IPS-18a (cell line): Measurements from ENCODE around the gene AEN.

Experiments used
- H3K27ac ChIP-seq: one replicate; pipeline ENCODE4 v1.5.1; 2013; ENCODE audit warnings: low read length
- H3K27me3 ChIP-seq: one replicate; pipeline ENCODE4 v1.6.1; 2013; ENCODE audit warnings: mild to moderate bottlenecking, low read length; ENCODE audit not compliant: control insufficient read depth, insufficient read depth
- H3K36me3 ChIP-seq: one replicate; pipeline ENCODE4 v1.6.1; 2013; ENCODE audit warnings: low read depth, low read length; ENCODE audit not compliant: control insufficient read depth
- H3K4me1 ChIP-seq: one replicate; pipeline ENCODE4 v1.6.1; 2013; ENCODE audit warnings: low read depth, low read length; ENCODE audit not compliant: control insufficient read depth
- H3K4me3 ChIP-seq: one replicate; pipeline ENCODE4 v1.5.1; 2013; ENCODE audit warnings: low read length
- H3K9ac ChIP-seq: one replicate; pipeline ENCODE4 v1.6.1; 2013; ENCODE audit warnings: mild to moderate bottlenecking, low read length, moderate library complexity
- H3K9me3 ChIP-seq: one replicate; pipeline ENCODE4 v1.6.1; 2013; ENCODE audit warnings: low read depth, low read length; ENCODE audit not compliant: control insufficient read depth

Gene AEN, protein sequence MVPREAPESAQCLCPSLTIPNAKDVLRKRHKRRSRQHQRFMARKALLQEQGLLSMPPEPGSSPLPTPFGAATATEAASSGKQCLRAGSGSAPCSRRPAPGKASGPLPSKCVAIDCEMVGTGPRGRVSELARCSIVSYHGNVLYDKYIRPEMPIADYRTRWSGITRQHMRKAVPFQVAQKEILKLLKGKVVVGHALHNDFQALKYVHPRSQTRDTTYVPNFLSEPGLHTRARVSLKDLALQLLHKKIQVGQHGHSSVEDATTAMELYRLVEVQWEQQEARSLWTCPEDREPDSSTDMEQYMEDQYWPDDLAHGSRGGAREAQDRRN

DNA sequence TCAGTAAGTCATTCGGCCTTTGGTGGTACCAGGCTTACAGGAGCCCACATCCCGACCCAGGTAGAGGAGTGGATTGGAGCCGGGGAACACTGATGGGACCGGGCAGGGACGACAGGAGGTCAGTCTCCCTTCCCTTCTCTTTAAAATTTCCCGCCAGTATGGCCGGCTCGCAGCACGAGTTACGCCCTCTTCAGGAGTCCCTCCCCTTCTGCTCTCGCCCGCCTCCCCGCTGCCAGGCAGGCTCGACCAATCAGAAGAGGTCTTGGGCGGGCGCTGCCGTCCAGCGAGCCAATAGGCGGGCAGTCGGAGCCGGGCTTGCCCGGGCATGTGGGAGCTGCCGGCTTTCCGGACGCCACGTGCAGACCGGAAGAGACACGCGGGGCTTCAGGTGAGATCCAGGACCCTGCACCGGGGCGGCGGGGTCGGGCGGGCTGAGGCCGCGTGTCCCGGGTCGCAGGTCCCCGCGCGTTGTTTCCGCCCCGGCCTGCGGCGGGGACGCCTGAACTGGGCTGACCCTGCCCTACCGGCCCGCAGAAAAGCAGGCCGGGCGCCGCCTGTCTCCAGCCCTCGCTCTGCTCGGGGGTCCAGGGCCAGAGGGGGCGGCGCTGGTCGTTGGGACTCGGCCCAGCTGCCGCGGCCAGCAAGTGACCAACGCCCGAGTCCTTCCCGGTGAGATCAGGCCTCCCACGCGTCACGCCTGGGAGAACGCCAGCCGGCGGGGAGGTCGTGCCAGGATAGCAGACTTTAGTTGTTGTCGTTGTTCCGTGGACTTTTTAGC lies at the start of gene AEN:
AEN (plus strand) TSS at position 346 of the 778 bp plus-strand sequence. CDS start 4,870 bp downstream, outside the sequence.
- H3K4me1 ChIP-seq = peaks cover 26% of the 10 kb centered on the region
- H3K27ac ChIP-seq = peak within 1 kb of the TSS; percentile 33
- H3K4me3 ChIP-seq = peak within 1 kb of the TSS; percentile 90
- peaks cover 10% of the 10 kb centered on the region for H3K36me3 ChIP-seq
- peak within 1 kb of the TSS; percentile 87 for H3K9ac ChIP-seq
- H3K9me3 ChIP-seq = no peaks in the 10 kb centered on the region
- H3K27me3 ChIP-seq = no peaks in the 10 kb centered on the region

GRCh38 chr15:88571852-88572259 lies 49.3 kb upstream of the AEN start:
- no peaks in the 10 kb centered on the region for H3K27me3 ChIP-seq
- H3K4me3 ChIP-seq = no peak overlapping the region
- peaks cover 4% of the 10 kb centered on the region for H3K4me1 ChIP-seq
- no peak overlapping the region for H3K9ac ChIP-seq
- no peaks in the 10 kb centered on the region for H3K36me3 ChIP-seq
- H3K9me3 ChIP-seq = no peaks in the 10 kb centered on the region
- H3K27ac ChIP-seq = no peak overlapping the region

GRCh38 chr15:88574077-88574476 lies 47.1 kb upstream of the AEN start:
- Histone ChIP-seq H3K9me3 (no peaks in the 10 kb centered on the region), H3K4me3 (no peak overlapping the region), H3K4me1 (peaks cover 4% of the 10 kb centered on the region), H3K27me3 (no peaks in the 10 kb centered on the region), H3K27ac (no peak overlapping the region), H3K9ac (no peak overlapping the region), H3K36me3 (no peaks in the 10 kb centered on the region)

- H3K9me3 ChIP-seq = no peaks in the 10 kb centered on the region
- peaks cover 4% of the 10 kb centered on the region for H3K4me1 ChIP-seq
- no peaks in the 10 kb centered on the region for H3K27me3 ChIP-seq
- no peaks in the 10 kb centered on the region for H3K36me3 ChIP-seq
- H3K9ac ChIP-seq = no peak overlapping the region
- H3K4me3 ChIP-seq = no peak overlapping the region
- no peak overlapping the region for H3K27ac ChIP-seq
These were observed 46.5 kb upstream of the AEN start for GRCh38 chr15:88574655-88575054.

GRCh38 chr15:88579322-88579721 lies 41.8 kb upstream of the AEN start:
- Histone ChIP-seq H3K27me3 (no peaks in the 10 kb centered on the region), H3K4me1 (peaks cover 4% of the 10 kb centered on the region)

DNA sequence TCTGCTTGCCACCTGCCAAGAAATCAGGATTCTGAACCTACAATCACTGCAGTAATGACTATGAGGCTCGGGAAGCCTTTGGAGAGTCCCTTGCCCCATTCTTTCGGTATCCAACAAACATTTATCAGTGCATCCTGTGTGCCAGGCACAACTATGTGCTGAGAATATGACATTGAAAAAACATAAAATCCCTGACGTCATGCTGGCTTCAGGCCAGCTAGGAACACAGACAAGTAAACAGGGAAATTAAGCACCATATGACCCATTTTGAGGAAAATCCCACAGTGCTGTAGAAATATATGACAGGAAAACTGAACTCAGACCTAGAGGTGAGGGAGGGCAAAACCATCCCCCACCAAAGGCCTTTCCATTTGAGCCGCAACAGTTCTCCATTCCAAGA lies 40.6 kb upstream of the AEN start:
- no peaks in the 10 kb centered on the region for H3K4me1 ChIP-seq
- no peak overlapping the region for H3K27ac ChIP-seq
- no peaks in the 10 kb centered on the region for H3K9me3 ChIP-seq
- no peak overlapping the region for H3K9ac ChIP-seq
- H3K27me3 ChIP-seq = no peaks in the 10 kb centered on the region
- H3K36me3 ChIP-seq = no peaks in the 10 kb centered on the region
- no peak overlapping the region for H3K4me3 ChIP-seq

More at GRCh38 chr15:88579322-88579721, 41.8 kb upstream of the AEN start:
- H3K27ac ChIP-seq = no peak overlapping the region
- H3K9me3 ChIP-seq = no peaks in the 10 kb centered on the region
- H3K4me3 ChIP-seq = no peak overlapping the region
- H3K36me3 ChIP-seq = no peaks in the 10 kb centered on the region
- no peak overlapping the region for H3K9ac ChIP-seq

GRCh38 chr15:88586401-88587162 lies 34.6 kb upstream of the AEN start:
- H3K9ac ChIP-seq = no peak overlapping the region
- H3K36me3 ChIP-seq = no peaks in the 10 kb centered on the region
- no peaks in the 10 kb centered on the region for H3K4me1 ChIP-seq
- H3K27me3 ChIP-seq = no peaks in the 10 kb centered on the region
- no peak overlapping the region for H3K4me3 ChIP-seq
- H3K27ac ChIP-seq = no peak overlapping the region
- no peaks in the 10 kb centered on the region for H3K9me3 ChIP-seq

GRCh38 chr15:88590759-88591158 lies 30.4 kb upstream of the AEN start:
- no peak overlapping the region for H3K27ac ChIP-seq
- no peaks in the 10 kb centered on the region for H3K27me3 ChIP-seq
- H3K4me1 ChIP-seq = no peaks in the 10 kb centered on the region
- no peaks in the 10 kb centered on the region for H3K9me3 ChIP-seq
- no peak overlapping the region for H3K4me3 ChIP-seq
- H3K36me3 ChIP-seq = no peaks in the 10 kb centered on the region
- no peak overlapping the region for H3K9ac ChIP-seq

GRCh38 chr15:88591384-88591783 lies 29.8 kb upstream of the AEN start:
- Histone ChIP-seq H3K9me3 (no peaks in the 10 kb centered on the region), H3K4me1 (no peaks in the 10 kb centered on the region), H3K9ac (no peak overlapping the region), H3K27me3 (no peaks in the 10 kb centered on the region), H3K27ac (no peak overlapping the region), H3K4me3 (no peak overlapping the region), H3K36me3 (no peaks in the 10 kb centered on the region)

- Histone ChIP-seq H3K36me3 (no peaks in the 10 kb centered on the region), H3K27ac (no peak overlapping the region), H3K9ac (no peak overlapping the region), H3K27me3 (peaks cover 71% of the 10 kb centered on the region), H3K9me3 (no peaks in the 10 kb centered on the region), H3K4me3 (peak overlapping the region; percentile 41), H3K4me1 (peaks cover 16% of the 10 kb centered on the region)
These were observed 17.3 kb upstream of the AEN start for GRCh38 chr15:88603885-88604284.

- Histone ChIP-seq H3K9ac (no peak overlapping the region), H3K4me1 (peaks cover 20% of the 10 kb centered on the region)
These were observed 16.6 kb upstream of the AEN start for GRCh38 chr15:88604381-88605188.

More at GRCh38 chr15:88604381-88605188, 16.6 kb upstream of the AEN start:
- H3K4me3 ChIP-seq = peak overlapping the region; percentile 41
- no peaks in the 10 kb centered on the region for H3K36me3 ChIP-seq
- H3K27ac ChIP-seq = no peak overlapping the region
- H3K27me3 ChIP-seq = peaks cover 77% of the 10 kb centered on the region
- H3K9me3 ChIP-seq = no peaks in the 10 kb centered on the region
